Measurements from ENCODE around the gene TRMT61A.

The TRMT61A gene

DNA sequence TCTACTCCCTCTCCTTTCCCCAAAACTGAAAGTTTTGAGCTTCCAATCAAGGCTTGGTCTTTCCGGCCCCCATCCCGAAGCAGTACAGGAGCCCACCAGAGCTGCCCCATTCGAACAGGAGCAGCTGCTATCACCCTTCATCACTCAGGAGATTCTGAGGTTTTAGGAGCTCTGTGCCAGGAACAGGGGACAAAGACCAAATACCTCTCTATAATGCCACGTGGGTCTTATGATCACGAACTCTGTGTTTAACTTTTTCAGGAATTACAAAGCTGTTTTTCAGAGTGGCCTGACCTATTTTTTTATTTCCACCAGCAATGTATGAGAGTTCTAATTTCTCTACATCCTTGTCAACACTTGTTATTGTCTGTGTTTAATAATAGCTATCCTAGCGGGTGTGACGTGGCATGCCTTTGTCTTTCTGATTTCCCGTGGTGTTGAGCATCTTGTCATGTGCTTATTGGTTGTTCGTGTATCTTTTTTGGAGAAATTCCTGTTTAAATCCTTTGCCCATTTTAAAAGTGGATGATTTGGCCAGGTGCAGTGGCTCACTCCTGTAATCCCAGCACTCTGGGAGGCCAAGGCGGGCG lies 55.4 kb downstream of the TRMT61A start:
- Histone ChIP-seq H3K9ac (ENCODE audit: low read length) (no peak overlapping the region), H3K4me3 (ENCODE audit: low read length) (no peak overlapping the region), H3K27me3 (ENCODE audit: control insufficient read depth, insufficient read depth, low read length) (no peaks in the 10 kb centered on the region), H3K27ac (ENCODE audit: low read depth, low read length) (no peak overlapping the region), H3K36me3 (ENCODE audit: control insufficient read depth, insufficient read depth, low read length) (peaks cover 5% of the 10 kb centered on the region), H3K4me1 (ENCODE audit: control insufficient read depth, insufficient read depth, low read length) (no peaks in the 10 kb centered on the region)

Measured in rectal smooth muscle tissue (tissue), 1 donor.